ENCODE data around the gene TNXB. TPM values are rescaled to one million over a fixed set of nuclear protein-coding genes. Genes with fewer than 3 reads are reported as not detected.
"Not testable (repeated sequence)": the region's sequence is repeated elsewhere in the genome, so short reads cannot be mapped to it uniquely, and the experiment has no call there.

Gene TNXB
- total RNA-seq, 1 donor from 2014 or later, result 4.8 TPM

GRCh38 chr6:32056254-32056653 is 52.9 kb downstream of the TNXB start:
- DNase-seq, result no peak

DNA sequence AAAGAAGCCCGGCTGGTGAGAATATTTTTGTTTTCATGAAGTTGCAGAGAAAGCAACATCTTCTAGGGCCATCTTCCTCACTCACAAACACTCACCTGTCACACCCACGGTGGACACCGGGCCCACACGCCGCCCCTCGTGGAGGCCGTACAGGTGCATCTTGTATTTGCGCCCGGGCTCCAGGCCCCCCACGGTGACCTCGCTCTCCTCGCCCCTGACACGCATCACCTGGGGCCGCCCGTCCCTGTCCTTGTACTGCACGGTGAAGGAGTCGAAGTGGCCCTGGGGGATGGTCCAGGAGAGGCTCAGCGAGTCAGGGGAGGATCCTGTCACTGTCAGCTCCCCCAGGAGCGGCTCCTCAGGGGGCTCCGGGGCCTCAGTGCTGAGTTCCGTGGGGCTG is 53.4 kb downstream of the TNXB start:
- not testable (repeated sequence) for DNase-seq

- DNase-seq, result not testable (repeated sequence)
Observed at GRCh38 chr6:32053314-32053713, 55.8 kb downstream of the TNXB start.

DNA sequence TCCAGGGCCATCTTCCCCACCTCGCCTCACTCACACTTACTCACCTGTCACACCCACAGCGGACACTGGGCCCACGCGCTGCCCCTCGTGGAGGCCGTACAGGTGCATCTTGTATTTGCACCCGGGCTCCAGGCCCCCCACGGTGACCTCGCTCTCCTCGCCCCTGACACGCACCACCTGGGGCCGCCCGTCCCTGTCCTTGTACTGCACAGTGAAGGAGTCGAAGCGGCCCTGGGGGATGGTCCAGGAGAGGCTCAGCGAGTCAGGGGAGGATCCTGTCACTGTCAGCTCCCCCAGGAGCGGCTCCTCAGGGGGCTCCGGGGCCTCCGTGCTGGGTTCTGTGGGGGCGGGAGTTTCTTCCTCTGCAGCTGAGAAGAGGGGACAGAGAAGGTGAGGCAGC is 56.5 kb downstream of the TNXB start:
- DNase-seq, result not testable (repeated sequence)

- no peak for DNase-seq
Observed at GRCh38 chr6:32050562-32050961, 58.6 kb downstream of the TNXB start.

- not testable (repeated sequence) for DNase-seq
Observed at GRCh38 chr6:32049736-32050135, 59.4 kb downstream of the TNXB start.

DNA sequence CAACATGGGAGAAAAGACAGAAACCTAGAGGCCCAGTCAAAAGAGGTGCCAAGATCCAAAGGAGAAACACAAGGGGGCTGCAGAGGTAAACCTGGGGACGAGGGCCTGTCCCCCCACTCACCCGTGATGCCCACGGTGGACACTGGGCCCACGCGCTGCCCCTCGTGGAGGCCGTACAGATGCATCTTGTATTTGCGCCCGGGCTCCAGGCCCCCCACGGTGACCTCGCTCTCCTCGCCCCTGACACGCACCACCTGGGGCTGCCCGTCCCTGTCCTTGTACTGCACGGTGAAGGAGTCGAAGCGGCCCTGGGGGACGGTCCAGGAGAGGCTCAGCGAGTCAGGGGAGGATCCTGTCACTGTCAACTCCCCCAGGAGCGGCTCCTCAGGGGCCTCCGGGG is 60.0 kb downstream of the TNXB start:
- DNase-seq, result not testable (repeated sequence)

DNA sequence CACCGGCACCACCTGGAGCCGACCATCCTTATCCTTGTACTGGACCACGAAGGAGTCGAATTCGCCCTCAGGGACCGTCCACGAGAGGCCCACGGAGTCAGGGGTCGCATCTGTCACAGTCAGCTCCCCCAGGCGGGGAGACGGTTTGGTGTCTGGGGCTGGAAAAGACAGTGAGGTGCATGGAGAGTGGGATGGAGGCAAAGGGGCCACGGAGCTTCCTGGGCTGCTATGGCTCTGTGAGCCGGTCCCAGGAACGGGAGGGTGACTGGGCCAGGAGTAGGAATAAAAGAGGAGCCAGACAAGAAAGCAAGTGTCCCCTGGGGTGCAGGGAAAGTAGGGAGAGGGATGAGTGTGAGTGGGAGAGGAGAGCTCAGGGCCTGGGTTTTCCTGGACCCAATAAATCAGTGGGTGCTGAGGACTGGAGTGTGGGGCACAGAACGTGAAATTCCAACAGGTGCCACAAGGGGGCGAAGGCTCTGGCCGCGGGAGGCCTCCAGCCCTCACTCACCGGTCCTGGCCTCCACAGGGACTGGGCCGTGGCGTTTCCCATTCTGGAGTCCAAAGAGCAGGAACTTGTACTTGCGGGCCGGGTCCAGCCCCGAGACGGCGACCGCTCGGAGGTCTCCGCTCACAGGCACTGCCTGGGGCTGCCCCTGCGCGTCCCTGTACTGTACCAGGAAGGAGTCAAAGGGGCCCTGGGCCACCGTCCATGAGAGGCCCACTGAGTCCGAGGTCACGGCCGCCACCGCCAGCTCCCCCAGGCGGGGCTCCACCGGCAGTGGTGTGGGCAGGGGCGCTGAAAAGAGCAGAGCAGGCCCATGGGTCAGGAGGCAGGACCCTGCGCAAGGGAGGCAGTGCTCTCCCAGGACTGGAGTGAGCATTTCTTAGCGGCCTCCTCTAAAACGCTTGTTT is 61.0 kb downstream of the TNXB start:
- DNase-seq, result peak; percentile 75

DNA sequence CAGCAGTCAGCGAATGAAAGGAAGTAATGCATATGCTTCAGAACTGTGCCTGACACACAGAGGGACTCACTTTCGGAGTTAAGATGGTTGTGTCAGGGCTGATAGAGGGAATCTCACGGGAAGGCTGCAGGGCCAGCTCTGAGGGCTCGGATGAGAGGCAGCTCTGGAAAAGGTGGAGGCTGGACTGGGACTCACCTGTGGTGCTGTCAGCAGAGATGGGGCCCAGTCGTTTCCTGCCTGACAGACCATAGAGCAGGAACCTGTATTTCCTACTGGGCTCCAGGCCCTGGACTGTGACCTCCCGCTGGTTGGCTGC is 61.6 kb downstream of the TNXB start:
- no peak for DNase-seq

- peak; percentile 54 for DNase-seq
Observed at GRCh38 chr6:32047084-32047478, 62.1 kb downstream of the TNXB start.

DNA sequence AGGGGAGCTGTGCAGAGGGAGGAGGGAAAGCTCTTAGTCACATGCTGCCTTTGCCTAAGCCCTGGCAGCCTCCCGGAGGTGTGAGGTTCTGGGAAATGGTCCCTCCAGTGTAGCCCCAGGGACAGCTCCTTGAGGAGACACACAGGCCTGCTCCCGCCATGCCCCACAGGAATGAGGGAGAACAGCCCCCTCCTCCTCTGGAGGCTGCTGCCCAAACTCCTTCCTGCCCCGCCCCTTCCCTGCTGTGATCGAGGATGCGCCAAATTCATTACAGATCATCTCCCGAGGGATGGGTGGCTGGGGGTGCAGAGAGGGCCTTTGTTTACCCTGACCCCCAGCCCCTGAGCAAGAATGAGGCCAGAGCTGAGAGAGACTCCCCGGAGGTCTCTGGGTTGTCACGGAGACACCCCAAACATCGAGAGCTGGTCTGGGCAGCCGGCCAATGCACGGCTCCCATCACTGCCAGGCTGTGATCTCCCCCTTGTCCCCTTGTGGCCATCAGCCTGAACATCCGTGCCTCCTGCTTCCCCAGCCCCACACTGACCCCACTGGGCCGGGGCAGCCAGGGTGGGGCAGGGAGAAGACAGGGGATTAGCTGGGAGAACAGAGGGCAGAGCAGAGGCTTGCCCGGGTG is 62.6 kb downstream of the TNXB start:
- DNase-seq, result peak; percentile 16

DNA sequence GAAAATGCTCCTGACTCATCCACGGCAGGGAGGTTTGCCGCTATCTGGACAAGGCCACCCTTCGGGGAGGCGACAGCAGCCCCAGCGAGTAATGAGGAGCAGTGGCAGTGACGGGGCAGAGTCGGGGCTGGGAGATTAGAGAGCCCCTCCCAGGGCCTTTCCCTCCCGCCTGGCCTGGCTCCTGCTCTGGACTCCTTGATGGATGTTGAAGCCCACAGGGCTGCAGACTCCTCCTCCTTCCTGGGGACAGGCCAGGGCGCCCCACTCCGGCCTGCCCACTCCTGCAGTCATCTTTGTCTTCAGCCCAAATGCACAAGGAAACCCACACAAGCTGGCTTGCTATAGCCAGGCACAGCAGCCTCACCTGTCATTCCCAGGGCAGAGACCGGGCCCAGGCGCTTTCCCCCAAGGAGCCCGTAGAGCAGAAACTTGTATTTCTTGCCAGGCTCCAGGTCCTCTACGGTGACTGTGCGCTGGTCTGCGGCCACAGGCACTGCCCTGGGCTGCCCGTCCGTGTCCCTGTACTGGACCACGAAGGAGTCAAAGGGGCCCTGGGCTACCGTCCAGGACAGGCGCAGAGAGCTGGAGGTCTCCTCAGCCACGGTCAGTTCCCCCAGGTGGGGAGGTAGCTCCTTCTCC is 63.2 kb downstream of the TNXB start:
- no peak for DNase-seq

- DNase-seq, result not testable (repeated sequence)
Observed at GRCh38 chr6:32044916-32045315, 64.2 kb downstream of the TNXB start.

GRCh38 chr6:32043589-32044380 is 65.4 kb downstream of the TNXB start:
- DNase-seq, result not testable (repeated sequence)

GRCh38 chr6:32042276-32042675 is 66.9 kb downstream of the TNXB start:
- DNase-seq, result not testable (repeated sequence)

GRCh38 chr6:32041385-32041784 is 67.8 kb downstream of the TNXB start:
- not testable (repeated sequence) for DNase-seq

DNA sequence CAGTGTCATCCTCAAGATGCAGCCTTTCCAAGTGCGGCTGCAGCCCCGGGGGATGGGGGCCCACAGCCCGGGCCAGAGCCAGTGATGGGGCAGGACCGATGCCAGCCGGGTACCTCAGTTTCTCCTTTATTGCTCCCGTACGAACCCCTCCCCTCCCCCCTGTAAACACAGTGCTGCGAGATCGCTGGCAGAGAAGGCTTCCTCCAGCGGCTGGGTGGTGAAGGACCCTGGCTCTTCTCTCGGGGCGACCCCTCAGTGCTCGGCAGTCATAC is 68.2 kb downstream of the TNXB start:
- DNase-seq, result not testable (repeated sequence)

- DNase-seq, result not testable (repeated sequence)
Observed at GRCh38 chr6:32040299-32041049, 68.7 kb downstream of the TNXB start.

- not testable (repeated sequence) for DNase-seq
Observed at GRCh38 chr6:32039321-32040274, 69.5 kb downstream of the TNXB start.

- not testable (repeated sequence) for DNase-seq
Observed at GRCh38 chr6:32038878-32039277, 70.3 kb downstream of the TNXB start.
